ENCODE results near the gene LAMA3. TPM values are rescaled to one million over a fixed set of nuclear protein-coding genes. Genes with fewer than 3 reads are reported as not detected.

LAMA3 gene
- total RNA-seq, 1 donor from 2014 or later: 0.11 TPM

GRCh38 chr18:23850215-23850614 is 161.0 kb downstream of the LAMA3 start:
- intact Hi-C loops (cut with micrococcal nuclease): no loop called here

- intact Hi-C loops (cut with micrococcal nuclease): no loop called here
These were observed 162.3 kb downstream of the LAMA3 start for GRCh38 chr18:23851470-23852002.

- intact Hi-C loops (cut with micrococcal nuclease): no loop called here
These were observed 163.2 kb downstream of the LAMA3 start for GRCh38 chr18:23852236-23853045.

- intact Hi-C loops (cut with micrococcal nuclease): no loop called here
These were observed 164.4 kb downstream of the LAMA3 start for GRCh38 chr18:23853448-23854195.

- intact Hi-C loops (cut with micrococcal nuclease): no loop called here
These were observed 166.5 kb downstream of the LAMA3 start for GRCh38 chr18:23855721-23856120.

GRCh38 chr18:23856466-23857163 is 167.4 kb downstream of the LAMA3 start:
- intact Hi-C loops (cut with micrococcal nuclease): no loop called here

GRCh38 chr18:23857164-23857552 is 167.9 kb downstream of the LAMA3 start:
- intact Hi-C loops (cut with micrococcal nuclease): no loop called here

GRCh38 chr18:23857756-23858155 is 168.5 kb downstream of the LAMA3 start:
- intact Hi-C loops (cut with micrococcal nuclease): no loop called here

- intact Hi-C loops (cut with micrococcal nuclease): loop anchor here (5.0 kb wide), 1 partner anchor 158 kb away; no protein-coding TSS in a partner anchor
These were observed 170.4 kb downstream of the LAMA3 start for GRCh38 chr18:23859466-23860336.

GRCh38 chr18:23861326-23861725 is 172.1 kb downstream of the LAMA3 start:
- intact Hi-C loops (cut with micrococcal nuclease): loop anchor here (5.0 kb wide), 1 partner anchor 156 kb away; no protein-coding TSS in a partner anchor

GRCh38 chr18:23861805-23862470 is 172.7 kb downstream of the LAMA3 start:
- intact Hi-C loops (cut with micrococcal nuclease): loop anchor here (5.0 kb wide), 1 partner anchor 155 kb away; no protein-coding TSS in a partner anchor

GRCh38 chr18:23864624-23865023 is 175.4 kb downstream of the LAMA3 start:
- intact Hi-C loops (cut with micrococcal nuclease): loop anchor here (1.0 to 5.0 kb wide), 2 partner anchors 36 to 153 kb away; no protein-coding TSS in a partner anchor

- intact Hi-C loops (cut with micrococcal nuclease): no loop called here
These were observed 177.8 kb downstream of the LAMA3 start for GRCh38 chr18:23867006-23867405.

- intact Hi-C loops (cut with micrococcal nuclease): no loop called here
These were observed 179.0 kb downstream of the LAMA3 start for GRCh38 chr18:23868136-23868785.

GRCh38 chr18:23870676-23871380 is 181.6 kb downstream of the LAMA3 start:
- intact Hi-C loops (cut with micrococcal nuclease): no loop called here

GRCh38 chr18:23871410-23871809 is 182.2 kb downstream of the LAMA3 start:
- intact Hi-C loops (cut with micrococcal nuclease): no loop called here

- intact Hi-C loops (cut with micrococcal nuclease): no loop called here
These were observed 183.7 kb downstream of the LAMA3 start for GRCh38 chr18:23872701-23873550.
